ENCODE data around the gene MARCHF6.
"Not testable (repeated sequence)": the region's sequence is repeated elsewhere in the genome, so short reads cannot be mapped to it uniquely, and the experiment has no call there.

Gene MARCHF6

GRCh38 chr5:10324518-10325370 lies 28.8 kb upstream of the MARCHF6 start:
- DNase-seq = no peak

GRCh38 chr5:10328323-10328722 lies 25.2 kb upstream of the MARCHF6 start:
- no peak for DNase-seq

GRCh38 chr5:10329446-10329819 lies 24.1 kb upstream of the MARCHF6 start:
- DNase-seq = no peak

GRCh38 chr5:10329820-10330481 lies 23.5 kb upstream of the MARCHF6 start:
- no peak for DNase-seq

- DNase-seq = no peak
Measured at GRCh38 chr5:10330511-10331230, 22.8 kb upstream of the MARCHF6 start.

GRCh38 chr5:10331341-10331796 lies 22.1 kb upstream of the MARCHF6 start:
- no peak for DNase-seq

GRCh38 chr5:10332301-10332700 lies 21.2 kb upstream of the MARCHF6 start:
- no peak for DNase-seq

GRCh38 chr5:10333154-10334006 lies 20.1 kb upstream of the MARCHF6 start:
- DNase-seq = no peak

- DNase-seq = no peak
Measured at GRCh38 chr5:10334831-10335230, 18.7 kb upstream of the MARCHF6 start.

GRCh38 chr5:10335711-10336470 lies 17.6 kb upstream of the MARCHF6 start:
- no peak for DNase-seq

- DNase-seq = no peak
Measured at GRCh38 chr5:10337107-10337506, 16.4 kb upstream of the MARCHF6 start.

GRCh38 chr5:10337986-10338385 lies 15.5 kb upstream of the MARCHF6 start:
- DNase-seq = no peak

- DNase-seq = no peak
Measured at GRCh38 chr5:10338686-10339057, 14.8 kb upstream of the MARCHF6 start.

- no peak for DNase-seq
Measured at GRCh38 chr5:10339058-10339811, 14.3 kb upstream of the MARCHF6 start.

- no peak for DNase-seq
Measured at GRCh38 chr5:10339958-10340357, 13.5 kb upstream of the MARCHF6 start.

GRCh38 chr5:10343486-10343885 lies 10.0 kb upstream of the MARCHF6 start:
- DNase-seq = no peak

GRCh38 chr5:10344461-10345106 lies 8.9 kb upstream of the MARCHF6 start:
- not testable (repeated sequence) for DNase-seq

GRCh38 chr5:10348258-10348657 lies 5.2 kb upstream of the MARCHF6 start:
- no peak for DNase-seq

- DNase-seq = no peak
Measured at GRCh38 chr5:10351199-10351905, 2.1 kb upstream of the MARCHF6 start.

GRCh38 chr5:10351919-10352318 lies 1.6 kb upstream of the MARCHF6 start:
- DNase-seq = no peak

Measured in NCI-H526 treated with DMSO at 0.1 percent for 48 hours (cell line).